Measurements from ENCODE around the gene KRTAP5-7.

KRTAP5-7 gene

DNA sequence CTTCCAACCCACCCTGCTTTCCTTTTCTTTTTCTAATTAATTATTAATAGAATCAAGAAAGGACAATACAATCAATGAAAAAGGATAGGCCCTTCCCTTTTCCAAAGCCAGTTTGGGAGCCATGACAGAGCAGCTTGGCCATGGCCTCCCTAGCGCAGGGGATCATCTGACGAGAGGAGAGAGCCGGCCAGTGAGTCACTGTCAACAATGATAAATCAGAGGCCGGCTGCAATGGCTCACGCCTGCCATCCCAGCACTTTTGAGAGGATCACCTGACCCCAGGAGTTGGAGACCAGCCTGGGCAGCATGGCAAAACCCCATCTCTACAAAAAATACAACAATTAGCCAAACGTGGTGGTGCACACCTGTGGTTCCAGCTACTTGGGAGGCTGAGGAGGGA is 27.5 kb upstream of the KRTAP5-7 start:
- Histone ChIP-seq H2AFZ (ENCODE audit: low read depth, low read length, severe bottlenecking) (no peak overlapping the region), H3K9me2 (replicated peaks; ENCODE audit: insufficient read depth, low read length) (no peaks in the 10 kb centered on the region), H3K27ac (ENCODE audit: low read depth, low read length) (no peak overlapping the region), H3K4me2 (ENCODE audit: low read depth, low read length, poor library complexity, severe bottlenecking) (no peak overlapping the region), H3F3A (ENCODE audit: insufficient read depth) (no peaks in the 10 kb centered on the region), H3K36me3 (ENCODE audit: low read length) (no peaks in the 10 kb centered on the region; the same call in 1 of the 2 replicates), H3K9me3 (ENCODE audit: insufficient read depth, low read length) (no peaks in the 10 kb centered on the region), H3K4me3 (ENCODE audit: insufficient read depth, low read length, poor library complexity, severe bottlenecking) (no peak overlapping the region), H3K9ac (ENCODE audit: low read length) (no peak overlapping the region), H3K79me2 (ENCODE audit: insufficient read depth, low read length) (no peaks in the 10 kb centered on the region), H3K27me3 (ENCODE audit: low read length) (no peaks in the 10 kb centered on the region), H4K20me1 (ENCODE audit: low read depth, low read length) (no peaks in the 10 kb centered on the region)
- TF ChIP-seq, protein P1, sequence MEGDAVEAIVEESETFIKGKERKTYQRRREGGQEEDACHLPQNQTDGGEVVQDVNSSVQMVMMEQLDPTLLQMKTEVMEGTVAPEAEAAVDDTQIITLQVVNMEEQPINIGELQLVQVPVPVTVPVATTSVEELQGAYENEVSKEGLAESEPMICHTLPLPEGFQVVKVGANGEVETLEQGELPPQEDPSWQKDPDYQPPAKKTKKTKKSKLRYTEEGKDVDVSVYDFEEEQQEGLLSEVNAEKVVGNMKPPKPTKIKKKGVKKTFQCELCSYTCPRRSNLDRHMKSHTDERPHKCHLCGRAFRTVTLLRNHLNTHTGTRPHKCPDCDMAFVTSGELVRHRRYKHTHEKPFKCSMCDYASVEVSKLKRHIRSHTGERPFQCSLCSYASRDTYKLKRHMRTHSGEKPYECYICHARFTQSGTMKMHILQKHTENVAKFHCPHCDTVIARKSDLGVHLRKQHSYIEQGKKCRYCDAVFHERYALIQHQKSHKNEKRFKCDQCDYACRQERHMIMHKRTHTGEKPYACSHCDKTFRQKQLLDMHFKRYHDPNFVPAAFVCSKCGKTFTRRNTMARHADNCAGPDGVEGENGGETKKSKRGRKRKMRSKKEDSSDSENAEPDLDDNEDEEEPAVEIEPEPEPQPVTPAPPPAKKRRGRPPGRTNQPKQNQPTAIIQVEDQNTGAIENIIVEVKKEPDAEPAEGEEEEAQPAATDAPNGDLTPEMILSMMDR (IDR thresholded peaks at IDR 0.05; ENCODE audit: insufficient read depth, low read length, poor library complexity, severe bottlenecking), result no peak
- no peak for TF ChIP-seq EZH2phosphoT487 (conservative IDR thresholded peaks at IDR 0.05; ENCODE audit: low read length)

DNA sequence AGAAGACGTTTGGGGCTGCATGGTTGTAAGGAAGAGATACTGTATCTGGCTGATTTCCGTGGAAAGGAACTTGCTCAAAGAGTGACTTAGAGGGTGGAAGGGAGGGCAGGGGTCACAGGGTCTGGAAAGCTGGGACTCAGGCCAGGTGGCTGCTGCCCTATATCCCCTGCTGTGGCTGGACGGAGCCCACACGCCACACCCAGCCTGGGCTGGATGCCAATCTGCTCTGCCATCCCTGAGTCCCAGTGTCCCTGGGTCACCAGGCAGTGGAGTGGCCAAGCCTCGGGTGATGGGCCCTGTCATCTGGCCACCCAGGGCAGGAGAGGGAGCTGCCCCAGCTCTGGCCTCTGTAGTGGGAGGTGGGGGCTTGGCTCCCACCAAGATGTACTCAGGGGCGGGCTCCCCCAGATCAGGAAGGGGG is 26.5 kb upstream of the KRTAP5-7 start:
- H3K27ac ChIP-seq (ENCODE audit: low read depth, low read length), result no peak overlapping the region
- H3F3A ChIP-seq (ENCODE audit: insufficient read depth), result no peaks in the 10 kb centered on the region
- no peaks in the 10 kb centered on the region for H4K20me1 ChIP-seq (ENCODE audit: low read depth, low read length)
- H3K9me2 ChIP-seq (replicated peaks; ENCODE audit: insufficient read depth, low read length), result no peaks in the 10 kb centered on the region
- H3K9me3 ChIP-seq (ENCODE audit: insufficient read depth, low read length), result no peaks in the 10 kb centered on the region
- no peaks in the 10 kb centered on the region; the same call in 1 of the 2 replicates for H3K36me3 ChIP-seq (ENCODE audit: low read length)
- H3K4me2 ChIP-seq (ENCODE audit: low read depth, low read length, poor library complexity, severe bottlenecking), result no peak overlapping the region
- H3K4me3 ChIP-seq (ENCODE audit: insufficient read depth, low read length, poor library complexity, severe bottlenecking), result no peak overlapping the region
- H3K27me3 ChIP-seq (ENCODE audit: low read length), result no peaks in the 10 kb centered on the region
- H2AFZ ChIP-seq (ENCODE audit: low read depth, low read length, severe bottlenecking), result no peak overlapping the region
- TF ChIP-seq, protein P1 (IDR thresholded peaks at IDR 0.05; ENCODE audit: insufficient read depth, low read length, poor library complexity, severe bottlenecking), result no peak
- TF ChIP-seq EZH2phosphoT487 (conservative IDR thresholded peaks at IDR 0.05; ENCODE audit: low read length), result no peak
- no peaks in the 10 kb centered on the region for H3K79me2 ChIP-seq (ENCODE audit: insufficient read depth, low read length)
- no peak overlapping the region for H3K9ac ChIP-seq (ENCODE audit: low read length)

DNA sequence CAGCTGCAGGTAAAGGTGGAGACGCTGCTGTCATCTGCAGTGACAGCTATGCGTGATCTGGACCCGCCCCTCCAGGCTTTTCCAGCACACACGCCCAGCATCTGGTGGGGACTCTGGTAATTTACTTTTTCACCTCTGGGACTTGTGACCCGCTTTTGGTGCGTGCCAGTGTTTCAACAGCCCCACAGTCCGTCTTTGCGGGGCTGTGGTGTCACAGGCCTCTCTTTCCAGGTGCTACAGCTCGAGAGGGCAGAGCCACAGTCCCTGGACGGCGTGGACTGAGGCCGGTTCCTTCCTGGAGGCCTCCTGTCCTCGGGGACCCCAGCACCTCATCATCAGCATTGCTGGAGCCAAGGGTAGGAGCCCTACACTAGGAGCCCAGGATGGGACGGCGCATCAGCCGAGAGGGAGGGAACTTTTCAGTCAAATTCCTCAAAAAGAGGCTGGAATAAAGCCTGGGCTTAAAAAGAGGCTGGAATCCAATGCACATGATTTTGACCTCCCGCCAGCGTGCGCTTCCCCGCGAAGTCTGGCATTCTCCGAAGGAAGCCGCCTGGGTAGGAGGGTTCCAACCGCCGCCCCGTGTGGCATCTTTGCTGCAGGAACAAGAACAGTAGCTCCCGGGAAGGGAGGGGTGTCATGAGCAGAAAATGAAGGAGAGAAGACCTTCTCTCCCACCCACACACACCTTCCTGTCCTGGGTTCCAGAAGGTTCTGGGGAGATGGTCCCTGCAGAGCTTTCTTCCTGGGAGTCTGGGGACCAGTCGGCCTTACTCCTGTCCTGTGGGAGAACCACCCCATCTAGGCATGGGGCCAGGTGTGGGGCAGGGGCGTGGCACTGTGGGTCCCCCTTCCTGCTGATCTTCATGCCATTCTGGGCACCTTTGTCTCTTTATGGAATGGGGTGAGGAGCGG is 25.7 kb upstream of the KRTAP5-7 start:
- no peaks in the 10 kb centered on the region; the same call in 1 of the 2 replicates for H3K36me3 ChIP-seq (ENCODE audit: low read length)
- H3K27ac ChIP-seq (ENCODE audit: low read depth, low read length), result no peak overlapping the region
- no peaks in the 10 kb centered on the region for H3K27me3 ChIP-seq (ENCODE audit: low read length)
- H3K4me3 ChIP-seq (ENCODE audit: insufficient read depth, low read length, poor library complexity, severe bottlenecking), result no peak overlapping the region
- no peaks in the 10 kb centered on the region for H3K79me2 ChIP-seq (ENCODE audit: insufficient read depth, low read length)
- no peaks in the 10 kb centered on the region for H3K9me3 ChIP-seq (ENCODE audit: insufficient read depth, low read length)
- no peak overlapping the region for H3K4me2 ChIP-seq (ENCODE audit: low read depth, low read length, poor library complexity, severe bottlenecking)
- TF ChIP-seq EZH2phosphoT487 (conservative IDR thresholded peaks at IDR 0.05; ENCODE audit: low read length), result no peak
- TF ChIP-seq, protein P1 (IDR thresholded peaks at IDR 0.05; ENCODE audit: insufficient read depth, low read length, poor library complexity, severe bottlenecking), result no peak
- H2AFZ ChIP-seq (ENCODE audit: low read depth, low read length, severe bottlenecking), result no peak overlapping the region
- H3K9ac ChIP-seq (ENCODE audit: low read length), result no peak overlapping the region
- no peaks in the 10 kb centered on the region for H3K9me2 ChIP-seq (replicated peaks; ENCODE audit: insufficient read depth, low read length)
- no peaks in the 10 kb centered on the region for H3F3A ChIP-seq (ENCODE audit: insufficient read depth)
- no peaks in the 10 kb centered on the region for H4K20me1 ChIP-seq (ENCODE audit: low read depth, low read length)
